Vagina (tissue), 2 donors: ENCODE measurements around the gene WIPF2. TPM values are rescaled to one million over a fixed set of nuclear protein-coding genes. Genes with fewer than 3 reads are reported as not detected.
A peak's percentile ranks its signal among the peaks of the same experiment; 100 is the strongest.

Source experiments
- DNase-seq, 2 donors: peaks; one replicate each; pipeline ENCODE4 v3.0.0-alpha.2; 2017; ENCODE audit errors: extremely low spot score in 2 of 2
- H3K27ac ChIP-seq: fragments of 200-600 bp; sonication (generic); one replicate; pipeline ENCODE4 v1.5.1; 2019
- H3K27me3 ChIP-seq: fragments of 200-600 bp; sonication (generic); one replicate; pipeline ENCODE4 v1.5.1; 2019
- H3K36me3 ChIP-seq, 2 donors: fragments of 200-600 bp; sonication (generic); one replicate each; pipeline ENCODE4 v1.5.1; 2017 to 2019
- H3K4me1 ChIP-seq: fragments of 200-600 bp; sonication (generic); one replicate; pipeline ENCODE4 v1.5.1; 2019
- H3K4me3 ChIP-seq, 2 donors: fragments of 200-600 bp; sonication (generic); 1 replicate in 1 of 2; 2 replicates in 1 of 2; pipeline ENCODE4 v1.5.1; 2016 to 2019
- H3K9me3 ChIP-seq: fragments of 200-600 bp; sonication (generic); one replicate; pipeline ENCODE4 v1.5.1; 2019
- CTCF ChIP-seq, 3 experiments: fragments of 450-650 bp in 2 of 3; fragments of 200-600 bp in 1 of 3; sonication (generic) in 1 of 3; IDR thresholded peaks; one replicate each; pipeline ENCODE4 v1.5.1; 2017 to 2019; ENCODE audit warnings: antibody characterized with exemption in 3 of 3, mild to moderate bottlenecking in 2 of 3, moderate library complexity in 2 of 3
- POLR2A ChIP-seq, 2 donors: fragments of 450-650 bp; IDR thresholded peaks; one replicate each; pipeline ENCODE4 v1.6.1; 2017; ENCODE audit warnings: antibody characterized with exemption in 2 of 2, mild to moderate bottlenecking in 2 of 2, moderate library complexity in 2 of 2
- POLR2AphosphoS5 ChIP-seq, 2 donors: sonication (generic); formaldehyde crosslinking; IDR thresholded peaks; one replicate each; pipeline ENCODE4 v1.9.0; 2017; ENCODE audit warnings: antibody characterized with exemption in 2 of 2, mild to moderate bottlenecking in 2 of 2, low read depth in 1 of 2; ENCODE audit not compliant: insufficient read depth in 1 of 2
- intact Hi-C: fragments of 100-400 bp; cut with DNase I; formaldehyde crosslinking; loops from one replicate; pipeline ENCODE4 v1.15.1; 2023
- total RNA-seq: library from RNA; depleted of rRNA; stranded (reverse); fragments of >200 nt; gene quantifications from one replicate; pipeline ENCODE4 v1.2.3, GENCODE V29; 2016

Gene WIPF2
- total RNA-seq, 1 donor from 2014 or later = 10.6 TPM

DNA sequence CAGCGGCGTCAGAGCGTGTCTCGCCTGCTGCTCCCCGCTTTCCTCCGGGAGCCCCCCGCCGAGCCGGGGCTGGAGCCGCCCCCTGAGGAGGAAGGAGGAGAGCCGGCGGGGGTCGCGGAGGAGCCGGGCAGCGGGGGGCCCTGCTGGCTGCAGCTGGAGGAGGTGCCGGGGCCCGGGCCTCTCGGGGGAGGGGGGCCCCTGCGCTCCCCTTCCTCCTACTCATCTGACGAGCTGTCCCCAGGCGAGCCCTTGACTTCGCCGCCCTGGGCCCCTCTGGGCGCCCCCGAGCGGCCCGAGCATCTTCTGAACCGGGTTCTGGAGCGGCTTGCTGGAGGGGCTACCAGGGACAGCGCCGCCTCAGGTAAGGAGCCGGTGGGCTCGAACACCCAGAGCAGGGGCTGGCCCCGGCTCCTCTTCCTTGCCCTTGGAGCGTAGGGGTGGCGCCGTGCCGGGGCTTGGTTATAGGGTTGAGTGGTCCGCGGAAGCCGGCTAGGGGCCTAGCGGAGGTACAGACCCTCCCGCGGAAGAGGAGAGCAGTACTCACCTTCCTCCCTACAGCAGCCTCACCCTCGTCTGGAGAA lies 41.0 kb upstream of the WIPF2 start:
- no peak for TF ChIP-seq POLR2A (IDR thresholded peaks at IDR 0.05)
- no peak for TF ChIP-seq CTCF (IDR thresholded peaks at IDR 0.05)
- TF ChIP-seq POLR2AphosphoS5 (IDR thresholded peaks at IDR 0.05; ENCODE audit: insufficient read depth in 1 of 2, low read depth in 1 of 2) = no peak
- H3K4me1 ChIP-seq = peaks cover 29% of the 10 kb centered on the region
- no peaks in the 10 kb centered on the region for H3K9me3 ChIP-seq
- H3K27ac ChIP-seq = peak overlapping the region; percentile 74
- peaks cover 0 to 6% of the 10 kb centered on the region in 2 donors for H3K36me3 ChIP-seq
- intact Hi-C loops = loop anchor here (10.0 kb wide), 1 partner anchor 113 kb away; the partner anchor contains the start of gene THRA
- no peaks in the 10 kb centered on the region for H3K27me3 ChIP-seq
- no peak for DNase-seq
- peak overlapping the region; percentile 73 for H3K4me3 ChIP-seq

DNA sequence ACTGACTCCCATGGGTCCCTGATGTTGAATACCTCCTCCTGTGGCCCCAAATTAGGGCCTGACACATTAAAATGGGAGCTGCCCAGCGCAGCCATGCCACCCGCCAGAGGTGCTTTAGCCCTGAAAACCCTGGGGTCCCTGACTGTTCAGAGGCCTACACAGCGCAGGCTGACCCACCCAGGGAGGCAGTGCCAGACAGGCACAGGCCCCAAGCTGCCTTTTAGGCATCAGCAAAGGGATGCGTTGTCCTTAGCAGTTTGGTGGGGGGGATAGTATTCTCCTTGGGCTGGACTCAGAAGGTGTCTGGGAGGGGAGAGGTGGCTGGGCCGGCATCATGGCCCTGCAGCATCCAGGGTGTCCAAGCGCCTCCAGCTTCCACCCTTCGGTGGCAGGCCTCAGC lies 40.4 kb upstream of the WIPF2 start:
- H3K27me3 ChIP-seq = no peaks in the 10 kb centered on the region
- peaks cover 29% of the 10 kb centered on the region for H3K4me1 ChIP-seq
- no peak for TF ChIP-seq CTCF (IDR thresholded peaks at IDR 0.05)
- no peak for TF ChIP-seq POLR2A (IDR thresholded peaks at IDR 0.05)
- TF ChIP-seq POLR2AphosphoS5 (IDR thresholded peaks at IDR 0.05; ENCODE audit: insufficient read depth in 1 of 2, low read depth in 1 of 2) = no peak
- peak overlapping the region; percentile 73 for H3K4me3 ChIP-seq
- peak overlapping the region; percentile 74 for H3K27ac ChIP-seq
- intact Hi-C loops = loop anchor here (10.0 kb wide), 1 partner anchor 114 kb away; the partner anchor contains the start of gene THRA
- H3K9me3 ChIP-seq = no peaks in the 10 kb centered on the region
- H3K36me3 ChIP-seq = peaks cover 0 to 6% of the 10 kb centered on the region in 2 donors
- DNase-seq = no peak

- intact Hi-C loops = loop anchor here (10.0 kb wide), 1 partner anchor 115 kb away; the partner anchor contains the start of gene THRA
- TF ChIP-seq POLR2AphosphoS5 (IDR thresholded peaks at IDR 0.05; ENCODE audit: insufficient read depth in 1 of 2, low read depth in 1 of 2) (no peak), CTCF (IDR thresholded peaks at IDR 0.05) (no peak), POLR2A (IDR thresholded peaks at IDR 0.05) (no peak)
- H3K9me3 ChIP-seq = no peaks in the 10 kb centered on the region
- no peak for DNase-seq
- H3K36me3 ChIP-seq = no peaks in the 10 kb centered on the region
- peak overlapping the region in 1 of 2 donors; percentile 73 for H3K4me3 ChIP-seq
- peaks cover 29% of the 10 kb centered on the region for H3K4me1 ChIP-seq
- peak overlapping the region; percentile 74 for H3K27ac ChIP-seq
- H3K27me3 ChIP-seq = no peaks in the 10 kb centered on the region
These were observed 39.0 kb upstream of the WIPF2 start for GRCh38 chr17:40179923-40180659.

GRCh38 chr17:40180694-40181093 lies 38.4 kb upstream of the WIPF2 start:
- H3K27ac ChIP-seq = peak overlapping the region; percentile 74
- DNase-seq = no peak
- peak overlapping the region in 1 of 2 donors; percentile 73 for H3K4me3 ChIP-seq
- H3K9me3 ChIP-seq = no peaks in the 10 kb centered on the region
- no peaks in the 10 kb centered on the region for H3K36me3 ChIP-seq
- no peaks in the 10 kb centered on the region for H3K27me3 ChIP-seq
- peak in 1 of 2 donors; percentile 54 for TF ChIP-seq POLR2AphosphoS5 (IDR thresholded peaks at IDR 0.05; ENCODE audit: insufficient read depth in 1 of 2, low read depth in 1 of 2)
- TF ChIP-seq POLR2A (IDR thresholded peaks at IDR 0.05) = no peak
- intact Hi-C loops = no loop called here
- H3K4me1 ChIP-seq = peaks cover 29% of the 10 kb centered on the region

DNA sequence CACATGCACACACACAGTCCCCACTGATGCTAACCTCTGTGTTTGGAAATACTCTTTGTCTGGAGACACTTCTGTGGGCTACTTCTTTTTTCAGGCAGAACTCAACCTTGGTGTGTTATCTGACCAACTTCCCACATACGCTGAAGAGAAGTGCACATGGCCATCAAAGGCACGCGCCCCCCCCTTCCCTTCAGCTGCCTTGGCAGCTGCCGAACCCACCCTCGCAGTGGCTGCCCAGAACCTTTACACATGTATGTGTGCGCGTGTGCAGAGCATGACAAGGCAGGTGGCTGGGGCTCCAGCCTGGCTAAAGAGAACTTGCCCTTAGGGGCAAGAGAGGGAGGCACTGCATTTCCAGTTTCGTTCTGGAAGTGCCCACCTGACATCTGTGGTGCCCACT lies 37.9 kb upstream of the WIPF2 start:
- no peak for TF ChIP-seq CTCF (IDR thresholded peaks at IDR 0.05)
- TF ChIP-seq POLR2A (IDR thresholded peaks at IDR 0.05) = no peak
- no peak for TF ChIP-seq POLR2AphosphoS5 (IDR thresholded peaks at IDR 0.05; ENCODE audit: insufficient read depth in 1 of 2, low read depth in 1 of 2)
- Histone ChIP-seq H3K4me1 (peaks cover 24% of the 10 kb centered on the region), H3K4me3 (peak overlapping the region in 1 of 2 donors; percentile 4)

More for the DNA sequence above, 37.9 kb upstream of the WIPF2 start:
- H3K27me3 ChIP-seq = no peaks in the 10 kb centered on the region
- H3K27ac ChIP-seq = peak overlapping the region; percentile 52
- no peak for DNase-seq
- intact Hi-C loops = no loop called here
- no peaks in the 10 kb centered on the region for H3K9me3 ChIP-seq
- no peaks in the 10 kb centered on the region for H3K36me3 ChIP-seq
